NCI-H128 (cell line): ENCODE data around the gene CNTNAP2.
A peak's percentile ranks its signal among the peaks of the same experiment; 100 is the strongest.

Experiments used
- DNase-seq: peaks from one replicate; lab custom pipeline; 2025; ENCODE audit not compliant: unreplicated experiment; lab: John Stamatoyannopoulos, UW

The CNTNAP2 gene

DNA sequence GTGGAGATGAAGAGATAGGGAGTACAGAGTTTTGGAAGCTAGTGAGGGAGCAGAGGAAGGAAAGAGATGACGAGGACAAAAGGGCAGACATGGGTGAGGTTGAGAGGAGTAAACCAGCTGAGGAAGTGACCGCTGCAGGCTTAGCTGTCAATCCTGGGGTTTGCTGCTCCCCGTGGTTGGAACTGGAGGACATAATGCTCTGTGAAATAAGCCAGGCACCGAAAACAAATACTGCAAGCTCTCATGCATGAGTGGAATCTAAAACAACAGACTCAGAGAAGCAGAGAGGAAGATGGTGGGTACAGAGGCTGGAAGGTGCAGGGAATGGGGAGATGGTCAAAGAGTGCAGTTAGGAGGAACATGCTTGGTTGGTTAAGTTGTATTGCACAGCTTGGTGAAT, 1991.8 kb downstream of the CNTNAP2 start:
- no peak for DNase-seq

DNA sequence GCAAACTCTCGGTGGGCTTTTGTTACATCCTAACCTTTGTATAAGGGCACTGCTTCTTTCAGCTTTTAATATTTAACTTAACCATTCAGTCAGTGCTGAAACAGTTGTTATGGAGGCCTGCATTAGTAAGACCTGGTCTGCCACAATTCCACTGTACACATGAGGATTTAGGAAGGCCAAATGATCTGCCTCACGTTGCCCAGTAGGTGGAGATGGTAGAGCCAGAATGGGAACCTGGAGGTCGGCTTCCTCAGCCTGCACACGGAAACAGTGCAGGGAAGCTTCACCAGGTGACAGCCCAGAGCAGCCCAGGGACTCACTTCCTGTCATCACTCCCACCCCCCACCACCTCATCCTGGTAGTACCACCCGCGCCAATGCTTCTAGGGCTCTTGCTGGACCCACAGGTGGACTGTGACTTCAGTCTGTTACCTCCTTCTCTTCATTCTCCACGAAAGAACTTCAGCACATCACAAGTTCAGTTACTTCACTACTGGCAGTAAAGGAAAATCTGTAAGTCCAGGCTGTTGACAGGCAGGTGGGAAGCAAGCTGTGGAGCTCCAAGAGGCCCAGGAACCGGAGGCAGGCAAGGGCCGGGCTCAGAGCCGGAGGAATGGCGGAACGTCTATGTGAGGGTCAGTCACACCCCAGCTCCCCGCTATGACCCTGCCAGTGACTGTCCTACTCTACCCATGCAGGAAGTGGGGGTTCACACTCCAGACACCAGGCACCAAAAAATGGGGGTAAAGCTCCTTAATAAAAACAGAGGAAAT, 1993.7 kb downstream of the CNTNAP2 start:
- no peak for DNase-seq

DNA sequence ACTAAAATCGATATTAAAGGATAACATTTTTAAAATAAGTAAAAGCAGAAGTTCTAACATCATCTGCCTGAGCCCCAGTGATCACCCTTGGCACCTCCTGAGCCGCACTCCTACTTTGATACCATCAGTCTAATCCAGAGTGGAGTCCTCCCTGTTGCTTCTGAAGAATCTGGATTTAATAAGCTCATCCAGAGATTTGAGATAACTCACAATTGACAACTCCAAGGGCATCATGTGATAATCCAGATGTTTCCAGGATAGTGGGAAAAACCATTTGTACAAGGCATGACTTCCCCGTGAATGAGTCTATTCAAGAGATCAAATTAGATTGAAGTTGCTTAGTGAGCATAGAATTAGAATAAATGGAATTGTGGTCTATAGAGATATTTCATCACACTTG, 1998.2 kb downstream of the CNTNAP2 start:
- no peak for DNase-seq

DNA sequence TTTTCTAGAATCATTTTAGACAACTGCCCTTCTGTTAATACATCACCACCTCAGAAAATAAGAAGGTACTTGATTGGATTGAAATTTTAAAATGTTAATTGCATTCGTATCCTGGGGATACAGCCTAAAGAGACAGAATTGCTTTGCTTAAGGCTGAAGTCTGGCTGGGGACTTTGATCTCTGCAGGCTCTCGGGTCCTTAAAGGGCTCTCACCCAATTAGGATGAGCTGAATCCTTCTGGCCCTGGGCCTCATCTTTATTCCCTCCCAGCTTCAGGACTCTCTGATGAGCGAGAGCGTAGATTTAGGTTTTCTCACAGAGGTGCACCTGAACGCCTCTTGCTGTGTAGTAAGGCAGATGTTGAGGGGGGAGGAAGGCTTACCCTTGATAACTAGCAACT, 1998.7 kb downstream of the CNTNAP2 start:
- no peak for DNase-seq

DNA sequence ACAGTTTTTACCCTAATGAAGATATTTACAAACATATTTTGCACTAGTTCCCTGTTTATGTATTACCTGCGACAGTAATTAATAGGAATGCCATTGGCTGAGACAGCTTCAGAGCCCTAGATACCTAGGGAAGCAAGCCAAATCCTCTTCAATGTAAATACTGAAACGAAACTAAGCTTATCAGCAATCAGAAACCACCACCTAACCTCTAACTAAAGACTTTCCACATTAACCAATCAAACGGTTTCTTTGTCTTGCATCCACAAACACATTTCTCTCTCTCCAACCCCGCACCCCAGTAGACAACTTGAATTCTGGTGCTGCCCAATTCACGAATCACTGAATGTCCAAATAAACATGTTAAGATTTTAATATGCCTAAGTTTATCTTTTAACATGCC, 1999.6 kb downstream of the CNTNAP2 start:
- no peak for DNase-seq

DNA sequence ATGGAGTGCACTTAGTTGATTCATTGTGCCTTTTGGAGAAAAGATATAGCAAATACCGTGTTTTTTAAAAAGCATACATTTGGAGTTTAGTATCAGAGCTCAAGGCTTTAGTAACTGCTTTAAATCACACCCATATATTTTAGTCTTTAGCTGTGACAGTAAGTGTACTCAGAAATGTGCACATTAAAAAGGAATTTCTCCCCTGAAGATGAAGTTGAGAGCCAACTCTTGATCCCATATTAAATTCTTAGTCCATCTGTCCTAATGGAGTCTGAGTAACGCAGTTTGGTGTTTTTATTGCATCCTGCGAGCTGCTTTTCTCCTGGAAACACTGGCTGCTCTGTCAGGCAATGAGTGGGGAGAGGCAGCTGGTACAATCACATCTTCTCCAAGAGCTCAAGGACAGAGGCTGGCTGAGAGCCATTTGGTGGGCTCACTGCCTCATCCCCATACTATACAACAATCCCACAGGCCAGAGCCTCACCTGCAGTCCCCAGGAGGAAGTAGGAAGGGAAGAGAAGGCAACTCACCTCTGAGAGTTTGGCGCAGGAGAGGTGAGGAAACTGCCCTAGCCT, 2000.3 kb downstream of the CNTNAP2 start:
- DNase-seq, result no peak

DNA sequence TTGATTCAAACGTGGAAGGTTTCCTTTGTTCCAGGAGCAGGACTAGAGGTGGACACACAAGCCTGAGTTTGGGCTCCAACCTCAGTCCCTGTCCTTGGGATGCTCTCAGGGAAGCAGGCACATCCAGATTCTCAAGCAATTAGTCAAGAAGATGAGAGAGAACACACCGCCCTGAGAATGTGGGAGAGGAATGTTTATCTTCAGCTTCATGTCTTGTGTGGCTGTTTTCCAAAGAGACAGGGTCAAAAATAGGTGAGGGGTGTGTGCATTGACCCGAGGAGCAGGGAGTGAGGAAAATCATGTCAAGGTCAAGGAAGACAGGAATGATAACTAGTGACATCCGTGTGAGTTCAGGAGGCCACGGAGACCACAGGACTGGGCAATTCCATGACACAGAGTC, 2001.8 kb downstream of the CNTNAP2 start:
- DNase-seq, result no peak

DNA sequence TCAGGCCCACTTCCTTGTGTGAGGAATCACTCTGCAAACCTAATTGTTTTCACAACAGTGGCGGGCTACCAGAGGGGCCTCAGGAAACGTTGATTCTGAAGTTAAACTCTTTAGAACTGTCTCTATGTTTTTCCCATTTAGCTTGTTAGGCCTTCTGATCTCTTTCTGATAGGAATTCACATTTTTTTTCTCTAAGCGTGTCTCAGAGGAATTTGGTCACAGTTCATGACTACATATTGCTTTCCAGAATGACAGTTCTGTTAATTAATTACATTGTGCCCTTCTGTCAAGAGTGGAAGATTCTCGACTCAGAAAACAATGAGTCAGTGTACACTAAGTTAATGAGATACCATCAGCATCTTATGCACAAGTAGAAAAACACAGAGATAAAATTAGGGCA, 2004.8 kb downstream of the CNTNAP2 start:
- no peak for DNase-seq

DNA sequence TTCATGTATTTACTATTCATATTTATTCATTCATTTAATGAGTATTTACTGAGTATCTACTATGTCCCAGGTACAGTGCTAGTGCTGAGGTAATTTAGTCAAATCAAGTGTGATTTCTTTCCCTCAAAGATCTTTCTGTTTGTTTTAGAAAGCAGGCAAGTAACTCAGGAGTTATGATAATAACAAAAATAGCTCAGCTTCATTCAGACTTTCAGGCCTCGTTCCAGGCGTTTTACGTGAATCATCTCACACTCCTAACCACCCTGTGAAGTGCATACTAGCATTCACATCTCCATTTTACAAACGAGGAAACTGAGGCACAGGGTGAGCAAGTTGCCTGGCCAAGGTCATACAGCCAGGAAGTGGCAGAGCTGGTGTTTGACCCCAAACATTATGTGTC, 2005.2 kb downstream of the CNTNAP2 start:
- no peak for DNase-seq

DNA sequence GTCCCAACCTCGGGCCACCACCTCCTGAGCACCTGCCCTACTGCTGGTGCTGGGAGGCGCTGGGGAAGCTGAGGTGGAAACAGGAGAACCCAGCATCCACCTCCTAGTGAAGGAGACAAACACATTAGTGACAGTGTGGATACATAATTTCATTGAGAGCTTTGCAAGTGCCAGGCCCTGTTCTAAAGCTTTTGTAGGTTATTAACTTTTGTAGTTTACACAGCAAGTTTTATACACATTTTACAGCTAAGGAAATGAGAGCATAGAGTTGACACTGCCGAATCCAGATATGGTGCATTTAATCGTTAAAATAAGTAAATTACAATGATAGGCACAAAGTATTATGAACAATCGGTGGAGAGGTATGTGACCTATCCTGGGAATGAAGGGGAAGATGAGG, 2007.9 kb downstream of the CNTNAP2 start:
- no peak for DNase-seq

DNA sequence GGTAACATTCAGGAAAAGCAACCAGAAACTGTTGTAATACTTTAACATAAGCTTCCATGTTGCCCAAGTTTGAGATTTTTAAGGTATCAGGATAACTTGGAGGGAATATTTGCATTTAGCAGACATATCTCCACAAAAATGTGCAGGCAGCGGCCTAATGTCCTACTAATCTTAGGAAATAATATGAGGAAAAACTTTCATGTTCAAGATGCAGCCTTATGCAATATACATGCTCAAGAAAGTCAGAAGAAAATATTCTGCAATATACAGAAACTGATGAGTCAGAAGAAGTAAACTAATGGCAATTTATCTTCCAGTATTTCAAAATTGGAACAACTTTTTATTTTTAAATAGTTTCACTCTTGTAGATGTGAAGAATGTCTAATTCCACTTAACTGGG, 2010.8 kb downstream of the CNTNAP2 start:
- no peak for DNase-seq

DNA sequence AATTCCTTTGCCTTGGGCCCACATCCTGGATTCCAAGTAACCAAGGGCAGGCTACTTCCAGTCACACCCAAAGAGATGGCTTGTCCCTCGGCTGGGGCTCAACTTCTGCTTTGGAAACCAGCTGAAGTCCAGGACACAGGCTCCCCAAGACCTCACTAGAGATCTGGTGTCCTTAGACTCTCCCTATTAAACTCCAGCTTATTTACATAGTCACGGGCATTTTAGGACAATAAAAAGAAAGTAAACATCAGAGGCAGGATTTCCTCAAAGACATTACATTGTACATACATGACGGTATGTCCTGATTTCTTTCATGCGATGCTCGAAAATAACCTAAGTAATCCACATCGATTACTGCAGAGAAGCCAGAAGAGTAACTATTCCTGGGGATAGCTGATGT, 2012.4 kb downstream of the CNTNAP2 start:
- no peak for DNase-seq

DNA sequence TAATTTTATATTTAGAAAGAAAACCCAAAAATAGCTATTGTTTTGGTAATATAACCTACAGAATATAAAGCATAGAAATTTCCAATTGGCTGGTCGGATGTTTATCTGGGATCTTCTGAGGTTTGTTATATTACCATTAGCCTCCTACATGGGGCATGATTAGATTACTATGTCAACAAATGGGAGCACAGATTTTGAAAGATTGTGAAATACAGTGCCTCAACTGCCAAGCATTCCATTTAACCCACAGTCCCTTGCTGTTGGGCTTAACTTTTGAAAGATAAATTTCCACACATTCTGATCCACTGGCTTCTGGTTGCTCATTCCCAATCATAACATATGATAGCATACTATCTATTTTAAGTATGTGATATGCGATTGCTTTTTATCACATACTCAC, 2018.5 kb downstream of the CNTNAP2 start:
- no peak for DNase-seq

DNA sequence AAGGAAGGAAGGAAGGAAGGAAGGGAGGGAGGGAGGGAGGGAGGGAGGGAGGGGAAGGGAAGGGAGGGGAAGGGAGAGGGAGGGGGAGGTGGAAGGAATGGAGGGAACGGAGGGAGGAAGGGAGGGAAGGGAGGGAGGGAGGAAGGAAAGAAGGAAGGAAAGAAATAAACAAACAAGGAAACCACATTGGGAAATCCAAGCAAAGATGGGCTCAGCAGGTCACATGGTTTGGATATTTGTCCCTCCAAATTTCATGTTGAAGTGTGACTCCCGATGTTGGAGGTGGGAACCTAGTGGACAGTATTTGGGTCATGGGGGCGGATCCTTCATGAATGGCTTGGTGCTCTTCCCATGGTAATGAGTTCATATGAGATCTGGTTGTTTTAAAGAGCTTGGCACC, 2019.4 kb downstream of the CNTNAP2 start:
- no peak for DNase-seq

DNA sequence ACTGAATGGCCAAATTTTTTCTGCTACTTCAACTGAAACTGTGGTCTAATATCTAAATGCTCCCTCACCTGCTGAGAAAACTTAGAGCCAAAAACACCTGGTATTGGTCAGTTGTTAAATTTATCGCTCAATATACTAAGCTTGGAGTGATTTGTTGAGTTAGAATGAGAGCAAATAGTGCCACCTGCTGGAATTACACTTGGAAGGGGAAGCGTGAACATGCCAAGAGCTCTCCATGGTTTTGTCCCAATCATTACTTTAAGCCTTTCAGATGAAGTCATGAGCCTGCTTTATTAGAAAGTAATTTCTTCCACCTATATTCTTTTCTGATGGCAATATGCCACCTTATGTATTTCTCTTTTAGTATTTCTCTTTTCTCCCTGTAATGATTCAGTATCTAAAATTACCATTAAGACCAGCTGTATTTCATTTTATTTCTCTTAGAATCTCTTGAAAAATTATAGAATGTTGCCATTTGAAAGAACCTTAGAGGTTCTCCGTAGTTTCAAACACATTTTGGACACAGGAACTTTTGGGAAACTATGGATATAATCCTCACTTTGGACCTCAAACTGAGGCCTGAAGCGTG, 2026.2 kb downstream of the CNTNAP2 start:
- DNase-seq, result peak; percentile 7

DNA sequence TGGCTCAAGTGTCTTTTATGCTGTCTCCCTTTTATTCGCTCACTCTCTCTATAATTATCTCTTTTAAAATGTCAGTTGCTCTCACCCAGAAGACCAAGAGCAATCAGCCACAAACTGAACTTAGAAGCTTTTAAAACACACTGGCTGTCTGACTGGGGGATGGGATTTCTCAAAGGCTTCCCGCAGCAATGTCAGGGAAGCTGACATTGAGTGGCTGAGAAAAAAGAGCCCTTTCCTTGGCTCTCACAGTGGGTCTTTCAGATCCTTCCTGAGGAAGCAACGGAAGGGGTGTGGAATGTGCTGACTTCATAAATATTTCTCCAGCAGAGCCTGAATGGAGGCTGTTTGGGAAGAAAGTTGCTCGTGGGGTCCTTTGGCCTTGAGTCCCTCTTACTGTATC, 2028.2 kb downstream of the CNTNAP2 start:
- DNase-seq, result no peak

DNA sequence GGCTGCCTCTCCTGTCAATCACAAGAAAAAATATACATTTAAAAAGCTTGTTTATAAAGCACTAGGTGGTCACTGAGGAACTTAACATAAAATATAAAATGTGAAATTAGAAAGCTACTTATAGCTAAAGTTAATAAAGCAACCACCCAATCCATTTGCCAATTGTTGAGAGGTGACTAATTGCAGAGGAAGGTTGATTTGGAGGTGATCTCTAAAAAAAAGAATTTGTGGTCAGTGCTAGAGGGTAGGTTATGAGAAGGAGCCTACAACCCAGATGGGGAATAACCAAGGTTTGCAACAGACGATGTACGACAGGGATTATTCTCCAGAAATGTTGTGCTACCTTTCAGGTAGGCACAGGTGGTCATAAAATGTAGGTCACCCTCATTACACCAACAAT, 2029.7 kb downstream of the CNTNAP2 start:
- no peak for DNase-seq

DNA sequence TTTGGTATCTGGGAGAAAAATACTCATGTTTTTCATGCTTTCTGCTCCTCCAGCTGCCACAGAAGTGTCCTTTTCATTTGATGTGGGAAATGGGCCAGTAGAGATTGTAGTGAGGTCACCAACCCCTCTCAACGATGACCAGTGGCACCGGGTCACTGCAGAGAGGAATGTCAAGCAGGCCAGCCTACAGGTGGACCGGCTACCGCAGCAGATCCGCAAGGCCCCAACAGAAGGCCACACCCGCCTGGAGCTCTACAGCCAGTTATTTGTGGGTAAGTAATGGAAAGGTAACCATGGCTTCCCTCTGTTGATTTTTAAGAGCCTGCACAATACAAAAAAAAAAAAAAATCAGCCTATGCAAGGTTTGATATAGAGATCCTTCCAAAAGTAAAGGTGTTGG, 2030.8 kb downstream of the CNTNAP2 start:
- no peak for DNase-seq

DNA sequence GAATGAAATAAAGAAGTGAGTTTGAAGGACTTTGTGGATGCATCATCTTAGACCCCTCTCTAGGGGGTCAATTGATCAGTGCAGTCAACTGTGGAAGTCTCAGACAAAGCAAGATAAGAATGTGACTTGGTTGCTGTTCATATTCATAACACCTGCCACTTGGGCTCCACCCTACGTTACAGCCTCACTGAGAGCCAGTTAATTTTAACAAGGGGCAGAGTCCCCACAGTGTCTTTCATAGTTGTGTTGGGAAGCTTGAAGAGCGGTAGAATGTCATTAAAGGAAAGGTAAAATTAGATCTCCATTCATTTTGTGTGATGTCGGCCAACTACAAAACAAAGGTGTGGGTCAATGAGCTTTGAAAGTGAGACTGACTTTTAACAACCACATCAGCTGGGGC, 2031.9 kb downstream of the CNTNAP2 start:
- no peak for DNase-seq

DNA sequence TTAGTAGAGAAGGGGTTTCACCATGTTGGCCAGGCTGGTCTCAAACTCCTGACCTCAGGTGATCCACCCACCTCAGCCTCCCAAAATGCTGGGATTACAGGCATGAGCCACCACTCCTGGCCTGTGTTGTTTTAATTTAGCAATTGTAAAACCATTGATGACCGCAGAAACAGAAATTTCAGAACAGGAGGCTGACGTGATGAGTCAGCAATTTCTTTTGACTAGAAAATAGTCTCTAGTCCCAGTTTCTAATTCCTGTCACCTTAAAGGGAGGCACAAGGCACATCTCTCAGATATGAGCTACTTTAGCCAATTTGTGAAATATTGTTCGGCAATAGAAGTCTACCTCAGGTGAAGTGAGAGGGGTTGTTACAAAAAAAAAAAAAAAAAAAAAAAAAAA, 2033.1 kb downstream of the CNTNAP2 start:
- DNase-seq, result no peak

DNA sequence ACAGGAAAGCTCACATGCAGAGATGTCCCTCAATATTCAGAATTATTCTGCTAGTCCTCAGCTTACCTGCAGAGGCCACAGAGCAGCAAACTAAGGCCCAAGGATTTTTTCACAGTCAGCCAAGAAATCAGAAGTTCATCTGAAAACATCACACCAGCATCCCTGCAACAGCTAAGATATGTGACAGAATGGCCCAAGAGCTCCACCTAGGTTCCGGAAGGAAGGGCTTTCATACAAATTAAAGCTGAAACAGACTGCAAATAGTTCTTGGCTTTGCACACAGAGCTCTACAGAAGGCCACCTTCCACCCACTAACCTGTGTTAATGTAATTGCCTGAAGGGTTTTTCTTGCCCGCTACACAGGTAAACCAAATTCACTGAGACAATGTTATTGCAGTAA, 2035.2 kb downstream of the CNTNAP2 start:
- no peak for DNase-seq

DNA sequence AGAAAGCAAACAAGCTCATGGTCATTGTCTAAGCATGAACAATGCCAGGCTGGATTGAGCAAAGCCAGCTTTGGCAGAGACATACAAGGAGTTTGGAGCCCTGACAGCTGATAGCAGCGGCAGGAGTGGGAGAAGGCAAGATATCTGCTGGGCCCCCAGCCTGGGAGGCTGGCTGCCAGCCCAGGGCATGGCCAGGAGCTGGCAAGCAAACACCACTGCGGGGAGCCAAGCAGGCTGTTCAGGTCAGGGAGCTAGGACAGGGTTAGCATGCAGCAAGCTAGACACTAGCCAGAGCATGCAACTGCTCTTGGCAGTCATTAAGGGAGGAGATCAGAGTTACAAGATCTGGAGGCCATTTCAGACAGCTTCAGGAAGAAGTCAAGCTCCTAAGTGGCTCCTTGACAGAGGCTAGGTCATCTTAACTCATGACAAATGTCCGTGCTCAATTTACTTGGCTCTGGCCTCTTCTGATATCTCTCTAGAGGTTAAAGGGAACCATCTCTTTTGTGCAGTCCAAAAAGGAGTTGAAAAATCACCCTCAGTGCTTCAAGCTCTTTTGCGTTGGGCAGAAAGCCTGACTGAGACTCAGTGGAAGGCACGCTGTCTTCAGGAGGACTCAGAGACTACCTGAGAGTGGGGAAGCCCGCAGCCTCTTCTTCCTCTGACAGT, 2037.1 kb downstream of the CNTNAP2 start:
- DNase-seq, result no peak
